GM19099 (cell line): ENCODE measurements around the gene ATE1.

Experiments used
- POLR2A ChIP-seq: IDR thresholded peaks from 3 replicates; pipeline ENCODE4 v1.6.1; 2011; ENCODE audit warnings: low read depth; ENCODE audit not compliant: insufficient read length; ENCODE audit errors: extremely low read depth

Gene ATE1

DNA sequence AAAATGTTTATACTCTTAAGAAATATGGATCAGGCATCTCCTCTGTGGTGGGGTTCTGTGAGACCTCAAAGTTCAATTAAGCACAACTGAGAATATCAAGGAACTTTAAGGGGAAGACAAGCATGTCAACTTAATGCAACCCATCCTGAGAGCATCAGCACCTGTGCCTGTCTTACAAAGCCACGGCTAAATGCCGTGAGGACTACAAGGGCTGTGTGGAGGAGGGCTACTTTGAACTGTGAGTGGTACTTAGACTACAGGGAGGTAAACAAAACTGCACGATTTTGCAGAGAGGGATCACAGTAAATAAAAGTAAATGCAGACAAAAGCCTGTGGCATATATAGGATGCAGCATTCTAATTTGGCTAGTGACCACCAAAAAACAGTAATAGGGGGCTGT lies 139.1 kb downstream of the ATE1 start:
- TF ChIP-seq POLR2A = no peak

DNA sequence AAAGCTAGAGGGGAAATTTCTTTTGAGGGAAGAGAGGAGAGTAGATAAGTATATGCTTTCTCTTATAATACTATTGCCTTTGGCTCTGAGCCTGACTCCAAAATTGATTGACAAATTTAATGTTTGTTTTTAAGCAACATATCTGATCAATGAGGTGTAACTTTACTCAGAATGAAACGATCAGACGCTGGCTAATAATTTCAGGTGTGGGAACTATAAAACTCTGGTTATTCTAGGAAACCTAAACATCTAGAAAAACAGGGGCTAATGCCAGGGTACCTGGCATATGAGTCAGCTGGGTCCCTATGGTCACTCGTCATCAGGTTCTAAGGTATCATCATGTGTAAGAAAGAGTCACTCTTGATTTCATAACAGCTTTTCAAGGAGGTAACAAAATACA lies 139.7 kb downstream of the ATE1 start:
- TF ChIP-seq POLR2A = no peak

DNA sequence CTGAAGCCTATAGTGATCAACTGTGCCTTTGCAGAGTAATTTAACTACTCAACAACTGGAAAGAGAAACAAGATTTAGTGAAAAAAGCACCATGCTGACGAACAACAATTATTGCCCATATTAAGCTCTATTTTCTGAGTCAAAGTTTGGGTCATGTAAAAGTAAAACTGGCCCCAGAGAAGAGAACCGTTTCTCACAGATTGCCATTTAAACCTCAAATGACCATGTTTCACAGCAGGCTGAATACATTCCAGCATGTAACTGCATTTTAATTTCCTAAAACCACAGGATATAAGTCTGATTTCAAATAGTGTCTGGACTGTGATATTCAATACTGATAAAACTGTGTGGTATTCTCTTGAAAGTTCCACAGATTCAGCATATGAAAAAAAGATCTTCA lies 140.7 kb downstream of the ATE1 start:
- TF ChIP-seq POLR2A = no peak

GRCh38 chr10:121783782-121784372 lies 144.0 kb downstream of the ATE1 start:
- no peak for TF ChIP-seq POLR2A

- TF ChIP-seq POLR2A = no peak
Observed at GRCh38 chr10:121781101-121781500, 146.7 kb downstream of the ATE1 start.

- TF ChIP-seq POLR2A = no peak
Observed at GRCh38 chr10:121774813-121775212, 153.0 kb downstream of the ATE1 start.

- no peak for TF ChIP-seq POLR2A
Observed at GRCh38 chr10:121774404-121774803, 153.4 kb downstream of the ATE1 start.

GRCh38 chr10:121772884-121773283 lies 154.9 kb downstream of the ATE1 start:
- TF ChIP-seq POLR2A = no peak

GRCh38 chr10:121772406-121772805 lies 155.4 kb downstream of the ATE1 start:
- TF ChIP-seq POLR2A = no peak

- TF ChIP-seq POLR2A = no peak
Observed at GRCh38 chr10:121771966-121772365, 155.9 kb downstream of the ATE1 start.

GRCh38 chr10:121766426-121766825 lies 161.4 kb downstream of the ATE1 start:
- no peak for TF ChIP-seq POLR2A

GRCh38 chr10:121765204-121765603 lies 162.6 kb downstream of the ATE1 start:
- no peak for TF ChIP-seq POLR2A

DNA sequence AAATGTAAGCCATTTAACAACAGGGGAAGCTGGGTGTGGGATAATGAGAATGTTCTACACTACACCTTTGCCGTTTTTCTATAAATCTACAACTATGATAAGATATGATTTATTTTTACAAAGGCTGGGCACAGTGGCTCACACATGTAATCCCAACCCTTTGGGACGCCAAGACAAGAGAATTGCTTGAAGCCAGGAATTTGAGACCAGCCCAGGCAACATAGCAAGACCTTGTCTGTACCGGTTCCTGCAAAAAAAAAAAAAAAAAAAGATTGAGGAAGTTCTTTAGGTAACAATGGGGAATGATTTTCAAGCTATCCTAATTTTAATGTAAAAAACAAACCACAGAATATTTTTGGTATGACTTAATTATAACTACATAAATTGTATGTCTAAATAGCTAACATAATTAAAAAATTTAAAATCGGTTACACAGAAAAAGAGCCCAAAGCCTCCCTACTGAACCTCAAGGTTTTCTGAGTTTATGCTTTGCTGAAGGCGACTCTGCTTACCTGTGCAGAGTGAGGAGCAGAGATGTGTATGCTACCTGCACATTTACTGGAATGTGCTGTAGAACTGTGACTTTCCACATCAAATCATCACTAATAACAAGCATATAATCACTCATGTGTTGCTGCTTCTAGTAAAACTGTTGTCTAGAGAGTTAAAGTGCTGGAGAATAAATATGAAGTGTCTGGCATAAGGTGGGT lies 163.4 kb downstream of the ATE1 start:
- no peak for TF ChIP-seq POLR2A

DNA sequence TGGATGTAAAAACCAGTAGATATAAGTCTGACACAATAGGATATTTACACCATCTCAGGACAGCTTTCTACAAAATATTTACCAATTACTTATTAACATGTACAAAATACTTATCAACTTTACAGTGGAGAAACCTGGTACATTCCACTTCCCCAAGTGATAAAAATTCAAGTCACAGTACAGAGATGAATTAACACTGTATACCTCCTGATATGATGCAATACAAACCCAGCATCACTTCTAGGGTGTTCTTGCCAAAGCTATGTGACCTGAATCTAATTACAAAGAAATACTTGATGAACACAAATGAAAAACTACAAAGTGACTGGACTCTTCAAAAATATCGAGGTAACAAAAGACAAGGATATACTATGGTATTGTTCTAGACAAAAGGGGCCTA lies 173.2 kb downstream of the ATE1 start:
- TF ChIP-seq POLR2A = no peak

GRCh38 chr10:121753726-121754476 lies 173.9 kb downstream of the ATE1 start:
- TF ChIP-seq POLR2A = no peak

- no peak for TF ChIP-seq POLR2A
Observed at GRCh38 chr10:121751191-121751760, 176.6 kb downstream of the ATE1 start.

DNA sequence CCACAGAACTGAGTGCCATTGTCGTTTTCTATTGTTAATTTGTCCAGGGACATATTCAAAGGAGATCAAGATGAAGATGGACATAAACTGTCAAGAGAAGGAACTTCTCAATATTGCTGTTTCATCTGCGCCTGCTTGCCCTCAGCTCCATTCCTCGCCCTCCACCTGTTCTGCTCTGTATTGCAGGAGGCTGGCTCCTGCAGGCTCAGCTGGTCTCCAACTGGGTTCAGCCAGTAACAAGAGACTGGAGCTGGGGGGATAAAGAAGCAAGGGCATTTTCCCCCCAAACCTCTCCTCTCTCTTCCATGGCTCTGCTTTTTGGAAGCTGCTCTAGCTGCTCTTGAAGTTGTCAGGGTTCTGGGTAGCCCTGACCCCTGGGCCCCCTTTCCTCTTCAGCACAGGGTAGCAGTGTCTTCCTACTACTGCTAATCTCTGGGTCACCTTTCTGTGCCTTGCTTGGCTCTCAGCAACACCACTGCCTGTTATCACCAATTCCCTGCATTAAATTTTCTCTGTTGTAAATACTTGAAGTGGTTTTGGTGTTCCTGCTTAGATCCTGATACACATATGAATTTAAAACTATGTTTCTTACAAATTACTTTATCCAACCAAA lies 180.6 kb downstream of the ATE1 start:
- no peak for TF ChIP-seq POLR2A
